Hematopoietic multipotent progenitor cell treated with erythropoietin and hydrocortisone succinate and interleukin-3 and kit ligand, for 17 days (in vitro differentiated cells): ENCODE results near the gene HTRA2.
A peak's percentile ranks its signal among the peaks of the same experiment; 100 is the strongest.

Source experiments
- DNase-seq: peaks from one replicate; pipeline ENCODE4 v3.0.0-alpha.2; 2015; ENCODE audit warnings: low spot score

HTRA2 gene

GRCh38 chr2:74500578-74500946 is 29.2 kb upstream of the HTRA2 start:
- no peak for DNase-seq

- no peak for DNase-seq
Measured at GRCh38 chr2:74501335-74502071, 28.2 kb upstream of the HTRA2 start.

DNA sequence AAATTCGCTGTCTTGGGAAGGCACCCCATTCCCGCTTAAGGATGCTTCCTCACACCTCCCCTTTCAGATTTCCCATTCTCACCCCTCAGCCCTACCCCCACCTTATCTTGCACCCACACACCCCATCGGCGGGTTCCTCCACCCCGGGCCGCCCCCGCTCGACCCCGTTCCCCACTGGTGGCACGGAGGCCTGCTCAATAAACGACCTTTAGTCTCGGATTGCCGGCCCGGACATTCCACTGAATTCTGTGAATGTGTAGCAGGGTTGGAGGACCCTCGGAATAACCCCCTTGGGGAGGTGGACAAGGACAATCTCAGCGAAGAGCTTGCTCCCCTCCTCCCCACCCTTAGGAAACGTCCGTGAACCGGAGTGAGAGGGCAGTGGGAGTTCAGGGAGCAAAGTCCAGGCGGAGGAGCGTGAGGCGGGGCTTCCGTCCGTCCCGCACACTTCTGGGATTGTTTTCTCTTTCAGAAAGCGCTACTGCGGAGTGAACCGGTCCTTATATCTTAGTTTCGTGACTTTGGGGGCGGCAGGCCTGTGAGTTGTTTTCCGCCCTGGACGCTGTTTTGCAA is 27.5 kb upstream of the HTRA2 start:
- DNase-seq = no peak

DNA sequence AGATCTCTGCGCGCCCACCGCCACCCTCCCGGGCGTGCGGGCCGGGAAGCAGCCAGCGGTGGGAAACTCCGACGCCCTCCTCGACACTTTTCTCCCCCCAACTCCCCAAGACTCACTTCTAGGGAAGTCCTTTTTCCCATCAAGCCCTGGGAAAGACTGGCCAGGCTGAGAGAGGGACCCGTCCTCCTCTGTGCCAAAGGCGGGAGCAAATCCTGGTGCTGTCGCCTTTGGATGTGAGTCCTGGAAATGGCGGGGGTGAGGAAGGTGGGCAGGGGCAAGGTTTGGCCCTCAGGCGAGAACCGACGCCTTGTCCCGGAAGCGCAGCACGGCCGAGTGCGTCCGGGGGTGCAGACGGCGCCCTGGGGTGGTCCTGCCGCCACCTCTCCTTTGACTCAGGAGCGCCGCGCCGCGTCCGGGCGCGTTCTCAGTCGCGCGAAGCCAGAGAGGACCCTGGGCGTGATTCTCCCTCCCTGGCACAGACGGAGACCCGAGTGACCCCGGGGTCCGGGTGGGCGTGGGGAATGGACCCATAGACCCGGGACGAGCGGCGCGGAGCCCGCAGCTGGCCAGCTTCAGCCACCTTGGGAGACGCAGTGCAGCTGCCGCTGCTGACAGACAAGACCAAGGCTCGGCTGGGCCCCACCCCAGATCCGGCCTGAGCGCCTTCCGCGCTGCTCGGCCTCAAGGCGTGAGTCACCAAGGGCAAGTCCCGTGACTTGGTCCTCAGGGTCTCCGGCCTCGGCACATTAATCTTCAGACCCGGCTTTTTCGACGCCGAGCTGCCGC is 26.8 kb upstream of the HTRA2 start:
- DNase-seq = peak; percentile 64

GRCh38 chr2:74503506-74504475 is 25.9 kb upstream of the HTRA2 start:
- no peak for DNase-seq

DNA sequence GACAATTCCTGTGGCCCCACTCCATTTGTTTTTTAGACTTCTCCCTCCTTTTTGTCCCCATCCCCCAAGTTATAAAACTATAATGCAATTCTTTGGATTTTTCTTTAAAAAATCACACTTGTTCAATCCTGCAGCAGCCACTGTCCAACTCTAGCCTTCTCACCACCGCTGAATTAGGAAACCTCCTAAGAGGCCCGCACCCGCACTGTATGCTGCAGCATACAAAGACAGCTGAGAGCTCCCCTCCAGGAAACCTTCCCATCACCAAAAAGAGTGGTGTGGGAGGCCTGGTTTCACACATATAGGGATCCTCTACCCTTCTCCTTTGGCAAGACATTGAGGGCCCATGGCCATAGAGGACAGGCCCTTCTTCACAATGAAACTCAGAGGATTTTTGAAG is 25.1 kb upstream of the HTRA2 start:
- no peak for DNase-seq

DNA sequence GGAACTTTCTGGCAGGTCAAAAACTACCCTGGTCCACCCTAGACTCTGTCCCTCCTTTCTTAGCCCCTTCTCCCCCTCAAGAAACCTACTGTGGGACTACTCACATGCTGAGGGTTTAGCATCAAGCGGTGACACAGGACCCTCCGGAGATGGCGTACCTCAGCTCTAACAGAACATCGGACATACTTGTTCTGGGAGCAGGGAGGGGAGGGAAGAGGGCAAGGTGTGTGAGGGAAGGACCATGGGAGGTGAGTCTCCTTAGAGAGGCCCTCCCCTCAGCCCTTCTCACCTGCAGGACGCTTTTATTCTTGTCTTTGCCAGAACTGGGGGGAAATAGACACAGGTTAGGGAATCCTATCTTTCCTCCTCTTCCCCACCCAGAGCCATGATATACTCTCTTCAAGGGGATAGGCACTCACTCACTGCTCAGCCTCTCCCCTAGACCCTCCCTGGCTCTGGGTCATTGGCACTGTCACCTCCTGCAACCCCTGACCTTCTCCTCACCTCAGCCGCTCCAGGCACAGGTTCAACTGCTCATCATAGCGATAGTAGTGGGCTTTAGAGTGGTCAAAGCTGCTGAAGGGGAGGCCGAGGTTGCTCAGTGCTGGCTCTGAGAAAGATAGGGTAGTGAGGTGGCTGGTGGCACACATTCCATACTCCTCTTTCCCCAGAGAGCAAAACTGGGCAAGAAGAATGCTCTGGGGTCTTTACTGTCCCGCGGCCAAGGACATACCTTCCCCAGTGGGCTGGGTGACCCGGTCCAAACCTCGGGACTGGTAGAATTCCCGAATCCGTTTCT is 24.1 kb upstream of the HTRA2 start:
- no peak for DNase-seq

DNA sequence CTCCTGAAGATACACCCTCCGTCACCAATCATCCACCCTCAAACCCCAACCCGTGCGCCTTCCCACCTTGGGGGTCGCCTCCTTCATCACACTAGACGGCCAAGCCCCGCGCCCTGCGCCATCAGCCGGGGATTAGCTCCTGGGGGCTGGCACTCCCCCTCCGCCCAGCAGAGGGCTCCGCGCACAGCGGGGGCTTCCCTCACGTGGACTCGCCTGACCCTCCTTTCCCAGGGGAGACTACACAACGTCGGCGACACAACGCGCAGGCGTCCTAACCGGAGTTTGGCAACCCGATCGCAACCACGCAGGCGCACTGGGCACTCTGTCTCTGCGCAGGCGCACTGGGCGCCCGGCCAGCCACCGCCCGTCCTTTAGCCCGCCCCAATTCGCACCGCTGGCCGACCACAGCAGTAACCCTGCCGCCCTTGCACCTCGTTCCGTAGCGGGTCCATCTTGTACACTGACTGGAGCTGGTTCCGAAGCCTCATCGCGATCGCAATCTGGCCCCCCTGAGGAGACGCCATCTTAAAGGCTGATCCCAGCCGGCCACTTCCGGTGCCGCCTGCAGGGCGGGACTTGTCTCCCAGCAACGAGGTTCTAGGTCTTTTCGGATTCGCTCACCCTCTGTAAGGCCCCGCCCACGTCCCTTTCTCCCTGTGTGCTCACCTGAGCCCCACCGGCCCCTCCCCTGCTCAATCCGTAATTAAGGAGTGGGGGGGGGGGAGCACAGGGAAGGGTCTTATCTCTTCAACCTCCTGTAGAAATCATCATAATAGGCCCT is 22.4 kb upstream of the HTRA2 start, which contains the start of gene PCGF1:
Gene PCGF1 (minus strand): TSS at position 551 of the 781 bp plus-strand sequence. CDS start 27 bp downstream, at position 524.
- peak; percentile 100 for DNase-seq

- no peak for DNase-seq
Measured at GRCh38 chr2:74507926-74508520, 21.7 kb upstream of the HTRA2 start.

- no peak for DNase-seq
Measured at GRCh38 chr2:74510272-74510671, 19.5 kb upstream of the HTRA2 start.

DNA sequence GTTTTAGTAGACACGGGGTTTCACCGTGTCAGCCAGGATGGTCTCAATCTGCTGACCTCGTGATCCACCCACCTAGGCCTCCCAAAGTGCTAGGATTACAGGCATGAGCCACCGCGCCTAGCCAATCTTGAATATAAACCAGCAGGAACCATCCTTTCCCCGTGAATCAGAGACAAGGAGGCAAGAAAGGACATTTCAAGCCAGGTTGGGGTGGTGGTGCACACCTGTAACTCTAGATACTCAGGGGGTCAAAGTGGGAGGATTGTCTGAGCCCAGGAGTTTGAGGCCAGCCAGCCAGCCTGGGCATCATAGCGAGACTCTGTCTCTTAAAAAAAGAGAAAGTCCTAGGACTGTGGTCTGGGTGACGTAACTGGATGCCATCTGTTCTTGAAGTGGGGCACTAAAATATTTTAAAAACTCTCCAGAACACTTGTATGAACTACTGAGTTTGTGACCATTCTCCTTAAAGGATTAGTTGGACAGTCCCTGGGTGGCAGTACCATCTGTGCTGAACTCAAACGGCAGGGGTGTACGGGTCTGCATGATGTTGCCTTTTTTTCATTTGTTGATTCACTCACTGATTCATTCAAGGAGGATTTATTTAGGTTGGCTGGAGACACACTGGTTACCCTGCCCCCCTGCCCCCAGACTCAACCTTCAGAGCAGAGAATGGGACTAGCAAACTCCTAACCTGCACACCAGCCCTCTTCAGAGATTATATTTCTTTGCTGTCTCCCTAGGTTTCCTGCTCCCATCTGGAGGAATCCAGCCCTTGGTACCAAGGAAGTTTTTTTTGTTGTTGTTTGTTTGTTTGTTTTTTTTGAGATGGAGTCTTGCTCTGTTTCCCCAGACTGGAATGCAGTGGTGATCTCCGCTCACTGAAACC is 18.4 kb upstream of the HTRA2 start:
- DNase-seq = no peak

DNA sequence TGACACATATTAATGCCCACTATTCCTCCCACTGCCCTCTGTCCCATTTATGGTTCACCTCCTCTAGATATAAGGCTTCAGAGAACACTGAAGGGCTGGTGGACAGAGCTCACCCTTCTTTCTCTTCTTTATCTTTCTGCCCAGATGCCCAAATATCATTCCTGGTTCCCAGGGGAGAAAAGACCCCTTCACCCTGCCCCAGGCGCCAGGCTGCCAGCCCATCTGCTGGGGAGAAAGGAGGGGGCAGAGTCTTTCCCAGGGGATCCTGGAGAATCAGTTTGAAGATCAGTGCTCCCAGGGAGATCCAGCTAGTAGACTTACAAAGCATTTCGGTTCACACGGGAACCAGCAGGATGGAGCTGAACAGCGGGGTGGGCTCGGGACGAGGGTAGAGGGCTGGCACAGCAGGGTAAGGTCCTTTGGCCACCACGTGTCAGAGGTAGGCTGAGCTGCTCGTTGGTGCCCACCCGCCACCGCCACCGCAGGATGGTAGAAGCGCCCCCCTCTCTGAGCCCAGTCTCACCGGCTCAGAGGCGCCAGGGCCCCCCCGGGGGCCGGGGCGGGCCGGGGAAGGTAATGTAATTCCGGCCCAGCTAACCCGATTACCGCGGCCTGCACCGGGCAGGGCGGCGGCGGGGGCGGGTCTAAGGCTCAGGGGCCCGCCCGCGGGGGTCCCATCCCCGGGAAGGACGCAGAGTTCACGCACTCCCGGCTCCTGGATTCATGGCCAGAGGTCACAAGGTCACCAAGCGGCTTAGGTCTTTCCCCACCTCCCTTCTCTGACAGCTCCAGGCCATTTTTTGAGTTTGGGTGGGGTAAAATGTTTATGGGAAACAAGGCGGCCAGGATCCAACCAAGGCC is 16.8 kb upstream of the HTRA2 start:
- no peak for DNase-seq

DNA sequence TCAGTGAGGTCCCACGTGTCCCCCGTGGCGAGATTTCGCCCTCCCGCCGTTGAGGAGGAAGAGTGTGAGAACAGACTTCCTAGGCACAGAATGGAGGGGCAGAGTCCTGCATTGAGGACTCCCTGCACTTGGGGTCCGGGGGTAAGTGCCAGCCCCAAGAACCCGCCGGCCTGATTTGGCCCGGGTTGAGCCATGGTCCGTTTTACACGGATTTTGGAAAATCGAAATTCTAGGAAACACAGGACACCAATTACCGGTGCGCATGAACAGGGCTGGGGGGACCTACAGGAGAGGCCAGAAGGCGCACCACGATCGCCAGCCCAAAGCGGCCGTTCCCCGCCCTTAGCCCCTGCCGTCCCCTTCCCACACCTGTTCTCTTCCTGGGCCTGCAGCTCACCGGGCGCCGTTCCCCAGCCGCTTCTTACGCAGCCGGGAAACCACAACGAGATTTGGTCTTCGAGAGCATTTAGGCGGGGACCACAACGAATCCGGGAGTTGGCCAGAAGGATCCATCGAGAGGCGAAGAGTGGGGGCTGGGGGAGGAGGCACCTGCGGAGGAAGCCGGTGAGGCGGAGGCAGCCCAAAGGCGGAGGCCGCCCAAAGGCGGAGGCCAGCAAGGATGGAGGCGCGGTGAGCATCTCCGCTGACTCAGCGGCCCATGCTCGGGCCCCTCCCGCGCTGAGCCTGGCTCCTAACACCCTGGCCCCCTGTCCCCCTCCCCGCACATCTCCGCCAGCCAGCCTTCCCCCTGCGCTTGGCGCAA is 15.9 kb upstream of the HTRA2 start:
- DNase-seq = no peak

DNA sequence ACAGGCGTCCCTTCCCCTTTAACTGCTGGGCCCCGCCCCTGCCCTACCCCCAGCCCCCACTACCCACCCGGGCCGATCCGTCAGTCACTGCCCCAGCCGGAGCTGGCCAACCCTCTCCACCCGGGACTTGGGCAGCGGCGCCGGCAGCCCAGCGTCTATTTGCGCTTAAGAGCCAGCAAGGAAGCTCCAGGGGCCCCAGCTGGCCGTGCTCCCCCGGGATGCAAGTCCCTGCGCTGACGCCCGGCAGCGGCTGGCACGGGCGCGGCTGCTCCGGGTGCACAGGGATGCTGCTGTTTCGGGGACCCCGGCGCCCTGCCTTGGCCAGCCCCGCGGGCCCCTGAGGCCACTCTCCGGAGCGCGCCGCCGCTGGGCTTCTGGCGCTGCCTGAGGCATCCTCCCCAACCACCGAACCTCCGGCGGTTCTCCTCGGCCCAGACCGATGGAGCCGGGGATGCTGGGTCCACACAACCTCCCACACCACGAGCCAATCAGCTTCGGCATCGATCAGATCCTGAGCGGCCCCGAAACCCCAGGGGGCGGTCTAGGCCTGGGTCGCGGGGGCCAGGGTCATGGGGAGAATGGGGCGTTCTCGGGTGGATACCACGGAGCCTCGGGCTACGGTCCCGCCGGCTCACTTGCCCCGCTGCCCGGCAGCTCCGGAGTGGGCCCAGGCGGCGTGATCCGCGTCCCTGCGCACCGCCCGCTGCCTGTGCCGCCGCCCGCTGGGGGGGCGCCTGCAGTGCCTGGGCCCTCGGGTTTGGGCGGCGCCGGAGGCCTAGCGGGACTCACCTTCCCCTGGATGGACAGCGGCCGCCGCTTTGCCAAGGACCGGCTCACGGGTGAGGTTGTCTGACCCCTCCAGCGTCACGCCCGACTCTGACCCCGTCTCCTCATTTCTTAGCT is 15.1 kb upstream of the HTRA2 start, which contains the start of gene TLX2:
Gene TLX2 (plus strand): TSS at position 83 of the 903 bp plus-strand sequence. CDS start 357 bp downstream, at position 440.
- DNase-seq = no peak

GRCh38 chr2:74515271-74515980 is 14.3 kb upstream of the HTRA2 start:
- no peak for DNase-seq
